CD14-positive monocyte (primary cell): Measurements from ENCODE around the gene HERC4. TPM values are rescaled to one million over a fixed set of nuclear protein-coding genes. Genes with fewer than 3 reads are reported as not detected.

Source experiments
- DNase-seq, 3 donors: peaks; one replicate each; pipeline ENCODE4 v3.0.0-alpha.2; 2011 to 2022
- H2AFZ ChIP-seq: 2 replicates; pipeline ENCODE4 v1.6.0; 2012; ENCODE audit warnings: mild to moderate bottlenecking, low read depth, low read length, inconsistent platforms; ENCODE audit not compliant: insufficient read depth, poor library complexity, severe bottlenecking
- H3K27ac ChIP-seq, 2 donors: 1 replicate in 1 of 2; 2 replicates in 1 of 2; pipeline ENCODE4 v1.5.1; 2012 to 2013; ENCODE audit warnings: low read length in 2 of 2, control low read depth in 1 of 2, inconsistent platforms in 1 of 2, low read depth in 1 of 2, mild to moderate bottlenecking in 1 of 2
- H3K27me3 ChIP-seq, 2 donors: one replicate each; pipeline versions ENCODE4 v1.6.0 to v1.6.1; 2011 to 2013; ENCODE audit warnings: low read length in 2 of 2; ENCODE audit not compliant: control insufficient read depth in 2 of 2, insufficient read depth in 2 of 2
- H3K36me3 ChIP-seq, 2 donors: replicated peaks in 1 of 2; 1 replicate in 1 of 2; 2 replicates in 1 of 2; pipeline versions ENCODE4 v1.5.1 to v1.6.1; 2012 to 2013; ENCODE audit warnings: low read length in 2 of 2, control low read depth in 1 of 2, inconsistent platforms in 1 of 2, mild to moderate bottlenecking in 1 of 2; ENCODE audit not compliant: insufficient read depth in 2 of 2, control insufficient read depth in 1 of 2
- H3K4me1 ChIP-seq, 2 donors: 1 replicate in 1 of 2; 2 replicates in 1 of 2; pipeline versions ENCODE4 v1.5.1 to v1.6.1; 2012 to 2013; ENCODE audit warnings: low read length in 2 of 2, control low read depth in 1 of 2, inconsistent platforms in 1 of 2, mild to moderate bottlenecking in 1 of 2, moderate library complexity in 1 of 2; ENCODE audit not compliant: insufficient read depth in 2 of 2, control insufficient read depth in 1 of 2
- H3K4me2 ChIP-seq: replicated peaks from 2 replicates; pipeline ENCODE3; 2012; ENCODE audit warnings: low read length, moderate library complexity, mild to moderate bottlenecking; ENCODE audit not compliant: poor library complexity, severe bottlenecking; ENCODE audit errors: extremely low read depth
- H3K4me3 ChIP-seq, 3 experiments: fragments of 200-600 bp in 1 of 3; sonication (generic) in 1 of 3; replicated peaks in 1 of 3; 1 replicate in 2 of 3; 2 replicates in 1 of 3; pipeline ENCODE4 v1.5.1; 2011 to 2013; ENCODE audit warnings: low read length in 3 of 3, mild to moderate bottlenecking in 3 of 3, control low read depth in 2 of 3, low read depth in 2 of 3, inconsistent platforms in 1 of 3, moderate library complexity in 1 of 3
- H3K79me2 ChIP-seq: 2 replicates; pipeline ENCODE4 v1.6.0; 2012; ENCODE audit warnings: mild to moderate bottlenecking, control low read depth, inconsistent platforms, low read length, moderate library complexity; ENCODE audit not compliant: insufficient read depth
- H3K9ac ChIP-seq: 2 replicates; pipeline ENCODE4 v1.6.0; 2017; ENCODE audit warnings: low read length, mild to moderate bottlenecking; ENCODE audit not compliant: insufficient read depth, poor library complexity, severe bottlenecking
- H3K9me3 ChIP-seq, 2 donors: replicated peaks in 1 of 2; 1 replicate in 1 of 2; 2 replicates in 1 of 2; pipeline versions ENCODE4 v1.5.1 to v1.6.1; 2012 to 2013; ENCODE audit warnings: low read length in 2 of 2, control low read depth in 1 of 2; ENCODE audit not compliant: control insufficient read depth in 1 of 2, insufficient read depth in 1 of 2
- H4K20me1 ChIP-seq: 2 replicates; pipeline ENCODE4 v1.6.0; 2012; ENCODE audit warnings: mild to moderate bottlenecking, low read length, control low read depth, moderate library complexity; ENCODE audit not compliant: insufficient read depth
- H3K27ac Mint-ChIP-seq, 7 donors: one replicate each; pipeline ENCODE4 v1.8.0; 2020; ENCODE audit warnings: mild to moderate bottlenecking in 7 of 7, mixed read lengths in 7 of 7, moderate library complexity in 6 of 7, inconsistent platforms in 2 of 7
- H3K27me3 Mint-ChIP-seq, 3 donors: one replicate each; pipeline ENCODE4 v1.8.0; 2021 to 2022; ENCODE audit warnings: low read depth in 3 of 3, mild to moderate bottlenecking in 3 of 3, mixed read lengths in 3 of 3, moderate library complexity in 3 of 3, inconsistent platforms in 1 of 3
- H3K36me3 Mint-ChIP-seq, 2 donors: one replicate each; pipeline ENCODE4 v1.8.0; 2020; ENCODE audit warnings: mixed read lengths in 2 of 2, inconsistent platforms in 1 of 2, mild to moderate bottlenecking in 1 of 2
- H3K4me1 Mint-ChIP-seq: one replicate; pipeline ENCODE4 v1.8.0; 2020; ENCODE audit warnings: mild to moderate bottlenecking, mixed read lengths
- H3K4me3 Mint-ChIP-seq, 2 donors: one replicate each; pipeline ENCODE4 v1.8.0; 2020; ENCODE audit warnings: mild to moderate bottlenecking in 2 of 2, mixed read lengths in 2 of 2, moderate library complexity in 1 of 2
- H3K9me3 Mint-ChIP-seq, 7 donors: one replicate each; pipeline ENCODE4 v1.8.0; 2020 to 2022; ENCODE audit warnings: mixed read lengths in 7 of 7, mild to moderate bottlenecking in 6 of 7, moderate library complexity in 6 of 7, inconsistent platforms in 2 of 7
- CTCF ChIP-seq: fragments of 200-600 bp; IDR thresholded peaks from one replicate; pipeline ENCODE4 v1.8.0; 2022; ENCODE audit warnings: antibody characterized with exemption, mild to moderate bottlenecking
- WGBS: methylation state at CpG from one replicate; pipeline ENCODE4 v1.1.5; 2013; ENCODE audit warnings: missing lambda C conversion rate; ENCODE audit not compliant: insufficient coverage; 5-methylcytosine and 5-hydroxymethylcytosine counted together
- intact Hi-C, 2 donors: fragments of 100-400 bp; cut with micrococcal nuclease; formaldehyde crosslinking; loops; one replicate each; pipeline versions ENCODE4 v1.15.0 to v1.15.1; 2023
- polyA plus RNA-seq, 3 donors: library from polyadenylated mRNA; depleted of rRNA in 1 of 3; unstranded in 2 of 3; stranded (reverse) in 1 of 3; fragments of 300-500 nt in 2 of 3; fragments of >200 nt in 1 of 3; fragmentation: Illumina TruSeq in 2 of 3; gene quantifications; 1 replicate in 2 of 3; 2 replicates in 1 of 3; pipeline ENCODE4 v1.2.3, GENCODE V29; 2012 to 2021

Gene HERC4
- polyA plus RNA-seq, 3 donors, result 10.7 to 17.5 (median 14.3) TPM

GRCh38 chr10:68110027-68110426, 34.9 kb upstream of the HERC4 start:
- Mint-ChIP-seq H3K4me1 (no peaks in the 10 kb centered on the region), H3K27ac (no peak overlapping the region), H3K9me3 (no peaks in the 10 kb centered on the region), H3K4me3 (no peak overlapping the region), H3K27me3 (peaks cover 0 to 4% (median 0%) of the 10 kb centered on the region in 3 donors), H3K36me3 (no peaks in the 10 kb centered on the region)
- H3K9me3 ChIP-seq, result no peaks in the 10 kb centered on the region
- no peak for TF ChIP-seq CTCF
- H3K27me3 ChIP-seq, result no peaks in the 10 kb centered on the region
- H3K4me3 ChIP-seq, result no peak overlapping the region
- intact Hi-C loops, result no loop called here
- H4K20me1 ChIP-seq, result no peaks in the 10 kb centered on the region
- H3K9ac ChIP-seq, result no peak overlapping the region
- no CpG with 5 or more reads among the region's 2 CpGs for WGBS
- no peak overlapping the region for H3K27ac ChIP-seq
- H3K36me3 ChIP-seq, result no peaks in the 10 kb centered on the region
- no peaks in the 10 kb centered on the region for H3K4me1 ChIP-seq
- no peak overlapping the region for H2AFZ ChIP-seq
- H3K79me2 ChIP-seq, result no peaks in the 10 kb centered on the region
- H3K4me2 ChIP-seq, result no peak overlapping the region
- no peak for DNase-seq

- Histone ChIP-seq H3K36me3 (no peaks in the 10 kb centered on the region), H2AFZ (no peak within 1 kb of the TSS), H3K9me3 (no peaks in the 10 kb centered on the region), H3K79me2 (no peaks in the 10 kb centered on the region), H3K4me1 (no peaks in the 10 kb centered on the region), H3K27ac (no peak within 1 kb of the TSS), H3K4me2 (no peak within 1 kb of the TSS), H3K27me3 (no peaks in the 10 kb centered on the region), H4K20me1 (no peaks in the 10 kb centered on the region), H3K9ac (no peak within 1 kb of the TSS), H3K4me3 (no peak within 1 kb of the TSS)
- Mint-ChIP-seq H3K9me3 (no peaks in the 10 kb centered on the region), H3K36me3 (no peaks in the 10 kb centered on the region), H3K4me1 (no peaks in the 10 kb centered on the region), H3K4me3 (no peak within 1 kb of the TSS), H3K27me3 (peaks cover 0 to 3% (median 0%) of the 10 kb centered on the region in 3 donors), H3K27ac (no peak within 1 kb of the TSS)
- TF ChIP-seq CTCF, result no peak
- DNase-seq, result no peak
- whole genome bisulfite sequencing, result no CpG with 5 or more reads among the region's 3 CpGs
- intact Hi-C loops, result no loop called here
Measured at GRCh38 chr10:68109331-68109730, 34.2 kb upstream of the HERC4 start, which contains the start of gene MYPN. Gene MYPN, plus strand, starts transcription at chr10:68109488. Its CDS starts 11,951 bp downstream, at chr10:68121439.
